ENCODE measurements around the gene NEU3. TPM values are rescaled to one million over a fixed set of nuclear protein-coding genes. Genes with fewer than 3 reads are reported as not detected.
"Not testable (repeated sequence)": the region's sequence is repeated elsewhere in the genome, so short reads cannot be mapped to it uniquely, and the experiment has no call there.

Gene NEU3
- total RNA-seq, 2 experiments from 2014 or later: 14.2 to 20.0 TPM

DNA sequence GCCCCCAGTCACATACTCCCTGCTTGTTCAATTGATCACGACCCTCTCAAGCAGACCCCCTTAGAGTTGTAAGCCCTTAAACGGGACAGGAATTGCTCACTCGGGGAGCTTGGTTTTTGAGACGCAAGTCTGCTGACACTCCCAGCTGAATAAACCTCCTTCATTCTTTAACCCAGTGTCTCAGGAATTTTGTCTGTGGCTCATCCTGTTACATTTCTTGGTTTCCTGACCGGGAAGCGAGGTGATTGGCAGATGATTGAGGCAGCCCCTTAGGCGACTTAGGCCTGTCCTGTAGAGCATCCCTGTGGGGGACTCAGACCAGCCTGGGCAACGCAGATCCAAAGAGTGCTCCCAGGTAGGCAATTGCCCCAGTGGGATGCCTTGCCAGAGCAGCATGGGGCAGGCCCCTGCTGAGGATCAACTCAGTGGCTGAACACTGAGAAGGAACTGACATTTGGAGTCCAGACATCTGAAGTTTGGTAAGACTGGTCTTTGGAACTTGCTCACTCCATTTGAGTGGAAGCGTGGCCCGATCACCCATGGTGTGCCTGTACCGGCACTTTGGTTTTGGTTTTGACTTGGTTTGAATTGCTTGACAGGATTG lies 51.5 kb downstream of the NEU3 start:
- Mint-ChIP-seq H3K4me3 (no peak overlapping the region), H3K27me3 (peaks cover 8% of the 10 kb centered on the region), H3K9me3 (ENCODE audit: low read depth) (no peaks in the 10 kb centered on the region), H3K27ac (no peak overlapping the region), H3K4me1 (peaks cover 5% of the 10 kb centered on the region), H3K36me3 (peaks cover 1% of the 10 kb centered on the region)
- no peak for DNase-seq
- CTCF ChIA-PET: no interaction called here
- no peak for ATAC-seq

DNA sequence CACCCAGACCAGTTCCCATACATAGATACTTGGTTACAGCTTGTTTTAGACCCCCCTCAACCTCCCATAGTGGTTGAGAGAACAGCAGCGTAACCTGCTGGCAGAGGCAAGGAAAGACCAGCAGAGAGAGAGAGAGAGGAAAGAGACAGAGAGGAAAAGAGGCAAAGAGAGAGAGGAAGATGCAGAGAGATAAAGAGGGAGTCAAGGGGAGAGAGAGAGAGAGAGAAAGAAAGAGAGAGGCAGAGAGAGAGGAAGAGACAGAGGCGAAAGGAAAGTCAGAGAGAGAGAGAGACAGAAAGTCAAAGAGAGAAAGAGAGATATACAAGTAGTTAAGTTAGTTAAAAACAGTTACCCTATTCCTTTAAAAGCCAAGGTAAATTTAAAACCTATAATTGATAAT lies 52.5 kb downstream of the NEU3 start:
- Mint-ChIP-seq H3K27ac (no peak overlapping the region), H3K4me1 (no peaks in the 10 kb centered on the region), H3K27me3 (peaks cover 8% of the 10 kb centered on the region), H3K9me3 (ENCODE audit: low read depth) (no peaks in the 10 kb centered on the region), H3K36me3 (no peaks in the 10 kb centered on the region), H3K4me3 (no peak overlapping the region)
- no peak for DNase-seq
- ATAC-seq: no peak
- CTCF ChIA-PET: interaction anchor here (1.2 kb wide), 1 partner anchor 25 kb away, joined by 4 read pairs; no protein-coding TSS in a partner anchor

DNA sequence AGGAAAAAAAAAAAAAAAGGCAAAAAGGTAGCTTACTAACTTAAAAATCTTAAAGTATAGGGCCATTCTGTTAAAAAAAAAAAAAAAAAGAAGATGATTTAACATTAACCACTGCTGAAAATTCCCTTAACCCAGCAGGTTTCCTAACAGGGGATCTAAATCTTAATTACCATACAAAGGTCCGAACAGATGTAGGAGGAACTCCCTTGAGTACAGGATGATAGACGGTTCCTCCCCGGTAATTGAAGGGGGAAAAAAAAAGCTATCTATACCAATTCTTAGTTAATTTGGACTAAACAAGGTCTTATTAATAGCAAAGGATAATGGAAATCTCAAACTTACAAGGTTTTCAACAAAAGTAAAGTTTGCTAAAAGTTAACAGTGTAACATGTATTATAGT lies 53.1 kb downstream of the NEU3 start:
- not testable (repeated sequence) for ATAC-seq; DNase-seq; H3K27ac Mint-ChIP-seq; H3K4me3 Mint-ChIP-seq; H3K9me3 Mint-ChIP-seq (ENCODE audit: low read depth); H3K27me3 Mint-ChIP-seq; H3K36me3 Mint-ChIP-seq; H3K4me1 Mint-ChIP-seq
- CTCF ChIA-PET: interaction anchor here (1.2 kb wide), 1 partner anchor 26 kb away, joined by 4 read pairs; no protein-coding TSS in a partner anchor

DNA sequence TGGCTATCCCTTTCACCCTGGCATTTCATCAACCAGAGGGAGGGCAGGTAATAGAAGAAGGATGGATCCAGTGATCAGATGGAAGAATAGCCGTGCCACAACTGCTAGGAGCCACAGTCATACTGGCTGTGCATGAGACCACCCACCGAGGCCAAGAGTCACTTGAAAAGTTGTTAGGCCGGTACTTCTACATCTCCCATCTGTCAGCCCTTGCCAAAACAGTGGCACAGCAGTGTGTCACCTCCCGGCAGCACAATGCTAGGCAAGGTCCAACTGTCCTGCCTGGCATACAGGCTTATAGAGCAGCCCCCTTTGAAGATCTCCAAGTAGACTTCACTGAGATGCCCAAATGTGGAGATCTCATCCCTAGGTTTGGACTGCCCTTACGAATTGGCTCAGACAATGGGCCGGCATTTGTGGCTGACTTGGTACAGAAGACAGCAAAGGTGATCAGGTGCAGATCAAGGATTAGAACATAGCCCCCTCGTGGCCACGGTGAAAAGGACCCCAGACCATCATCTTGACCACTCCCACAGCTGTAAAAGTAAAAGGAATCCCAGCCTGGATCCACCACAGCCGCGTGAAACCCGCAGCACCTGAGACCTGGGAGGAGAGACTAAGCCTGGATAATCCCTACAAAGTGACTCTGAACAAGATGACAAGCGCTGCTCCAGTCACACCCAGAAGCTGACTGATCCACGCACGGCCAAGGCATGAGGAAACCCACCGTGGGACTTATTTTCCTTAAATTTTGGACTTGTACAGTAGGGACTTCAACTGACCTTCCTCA lies 55.8 kb downstream of the NEU3 start:
- H3K9me3 Mint-ChIP-seq (ENCODE audit: low read depth); H3K4me3 Mint-ChIP-seq; ATAC-seq; H3K27ac Mint-ChIP-seq; H3K4me1 Mint-ChIP-seq; CTCF ChIA-PET; H3K36me3 Mint-ChIP-seq; DNase-seq: not testable (repeated sequence)
- H3K27me3 Mint-ChIP-seq: peaks cover 15% of the 10 kb centered on the region

DNA sequence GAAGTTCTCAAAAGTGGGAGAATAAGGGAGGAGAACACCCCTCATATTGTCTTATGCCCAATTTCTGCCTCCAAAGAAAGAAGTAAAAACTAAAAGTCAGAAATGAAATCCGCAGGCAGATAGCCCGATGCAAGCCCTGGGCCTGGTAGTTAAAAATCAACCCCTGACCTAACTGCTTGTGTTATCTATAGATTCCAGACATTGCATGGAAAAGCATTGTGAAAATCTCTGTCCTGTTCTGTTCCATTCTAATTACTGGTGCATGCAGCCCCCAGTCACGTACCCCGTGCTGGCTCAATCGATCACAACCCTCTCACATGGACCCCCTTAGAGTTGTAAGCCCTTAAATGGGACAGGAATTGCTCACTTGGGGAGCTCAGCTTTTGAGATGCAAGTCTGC lies 57.9 kb downstream of the NEU3 start:
- DNase-seq; H3K4me3 Mint-ChIP-seq; H3K9me3 Mint-ChIP-seq (ENCODE audit: low read depth); H3K36me3 Mint-ChIP-seq; ATAC-seq; H3K4me1 Mint-ChIP-seq; CTCF ChIA-PET; H3K27ac Mint-ChIP-seq: not testable (repeated sequence)
- H3K27me3 Mint-ChIP-seq: peaks cover 18% of the 10 kb centered on the region

DNA sequence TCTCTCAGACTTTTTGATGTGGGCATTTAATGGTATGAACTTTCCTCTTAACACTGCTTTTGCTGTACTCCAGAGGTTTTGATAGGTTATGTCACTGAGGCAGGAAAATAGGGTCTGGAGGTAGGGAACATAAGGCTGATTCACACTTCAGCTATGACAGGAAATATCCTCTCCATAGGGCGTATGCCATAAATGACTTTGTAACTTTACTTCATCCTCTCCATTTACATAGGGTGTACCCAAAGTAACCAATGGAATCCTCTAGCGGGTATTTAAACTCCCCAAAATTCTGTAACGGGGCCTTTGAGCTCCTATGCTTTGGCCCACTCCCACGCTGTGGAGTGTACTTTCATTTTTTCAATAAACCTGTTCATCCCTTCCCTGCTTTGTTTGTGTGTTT lies 58.5 kb downstream of the NEU3 start:
- H3K9me3 Mint-ChIP-seq (ENCODE audit: low read depth): no peaks in the 10 kb centered on the region
- ATAC-seq (no peak), DNase-seq (no peak)
- no peak overlapping the region for H3K4me3 Mint-ChIP-seq
- no peaks in the 10 kb centered on the region for H3K36me3 Mint-ChIP-seq
- no peaks in the 10 kb centered on the region for H3K4me1 Mint-ChIP-seq
- H3K27ac Mint-ChIP-seq: no peak overlapping the region
- H3K27me3 Mint-ChIP-seq: peaks cover 16% of the 10 kb centered on the region
- CTCF ChIA-PET: interaction anchor here (1.5 kb wide), 1 partner anchor 201 kb away, joined by 4 read pairs; no protein-coding TSS in a partner anchor

DNA sequence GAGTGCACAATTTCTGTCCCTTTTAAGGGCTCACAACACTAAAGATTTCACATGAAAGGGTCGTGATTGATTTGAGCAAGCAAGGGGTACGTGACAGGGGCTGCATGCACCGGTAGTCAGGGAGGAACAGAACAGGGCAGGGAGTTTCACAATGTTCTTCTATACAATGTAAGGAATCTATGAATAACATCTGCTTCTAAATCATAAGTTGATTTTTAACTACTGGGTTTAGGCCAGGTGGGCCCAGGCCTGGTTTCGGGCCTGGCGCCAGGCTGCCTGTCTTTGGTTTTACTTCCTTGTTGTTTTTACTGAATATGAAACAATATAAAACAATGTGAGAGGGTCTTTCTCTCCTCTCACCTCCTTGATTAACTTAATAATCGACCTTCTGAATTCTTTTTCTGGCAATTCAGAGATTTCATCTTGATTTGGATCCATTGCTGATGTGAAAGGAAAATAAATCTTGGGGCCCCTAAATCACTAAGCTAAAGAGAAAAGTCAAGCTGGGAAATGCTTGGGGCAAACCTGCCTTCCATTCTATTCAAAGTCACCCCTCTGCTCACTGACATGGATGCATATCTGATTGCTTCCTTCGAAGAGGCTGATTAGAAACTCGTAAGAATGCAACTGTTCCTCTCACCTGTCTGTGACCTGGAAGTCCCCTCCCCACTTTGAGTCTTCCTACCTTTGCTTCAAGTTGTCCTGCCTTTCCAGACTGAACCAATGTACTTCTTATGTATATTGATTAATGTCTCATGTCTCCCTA lies 61.0 kb downstream of the NEU3 start:
- DNase-seq; ATAC-seq; CTCF ChIA-PET; H3K9me3 Mint-ChIP-seq (ENCODE audit: low read depth); H3K4me3 Mint-ChIP-seq; H3K36me3 Mint-ChIP-seq; H3K4me1 Mint-ChIP-seq; H3K27ac Mint-ChIP-seq: not testable (repeated sequence)
- peaks cover 31% of the 10 kb centered on the region for H3K27me3 Mint-ChIP-seq

DNA sequence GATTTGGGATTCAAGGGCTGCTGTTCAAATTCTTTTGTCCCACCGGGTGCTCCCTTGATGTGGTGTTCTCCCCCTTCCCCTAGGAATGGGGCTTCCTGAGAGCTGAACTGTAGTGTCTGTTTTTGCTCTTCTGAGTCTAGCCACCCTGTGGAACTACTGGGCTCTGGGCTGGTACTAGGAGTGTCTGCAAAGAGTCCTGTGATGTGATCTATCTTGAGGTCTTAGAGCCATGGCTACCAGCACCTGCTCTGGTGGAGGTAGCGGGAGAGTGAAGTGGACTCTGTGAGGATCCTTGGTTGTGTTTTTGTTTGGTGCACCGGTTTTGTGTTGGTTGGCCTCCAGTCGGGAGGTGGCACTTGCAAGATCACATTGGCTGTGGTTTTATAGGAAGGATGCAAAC lies 61.8 kb downstream of the NEU3 start:
- Mint-ChIP-seq H3K4me1 (no peaks in the 10 kb centered on the region), H3K27ac (no peak overlapping the region), H3K27me3 (peaks cover 31% of the 10 kb centered on the region), H3K4me3 (no peak overlapping the region), H3K9me3 (ENCODE audit: low read depth) (peaks cover 4% of the 10 kb centered on the region), H3K36me3 (peaks cover 2% of the 10 kb centered on the region)
- DNase-seq (no peak), ATAC-seq (no peak)
- CTCF ChIA-PET: no interaction called here

DNA sequence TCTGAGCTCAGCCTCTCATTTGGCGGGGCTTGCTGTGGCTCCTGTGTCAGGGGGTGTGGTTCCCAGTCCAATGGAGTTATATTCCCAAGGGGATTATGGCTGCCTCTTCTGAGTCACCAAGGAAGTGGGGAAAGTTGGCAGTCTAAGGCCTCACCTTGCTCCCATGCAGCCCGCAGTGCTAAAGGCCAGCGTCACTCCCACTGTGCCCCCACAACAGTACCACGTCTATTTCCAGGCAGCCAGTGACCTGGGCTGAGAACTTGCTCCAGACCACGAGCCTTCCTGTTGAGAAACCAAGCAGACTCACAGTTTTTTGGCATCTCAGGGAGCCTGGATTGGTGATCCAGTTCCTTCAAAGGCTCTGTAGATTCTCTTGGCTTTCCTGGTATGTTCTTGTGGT lies 62.3 kb downstream of the NEU3 start:
- peaks cover 4% of the 10 kb centered on the region for H3K9me3 Mint-ChIP-seq (ENCODE audit: low read depth)
- no peaks in the 10 kb centered on the region for H3K4me1 Mint-ChIP-seq
- CTCF ChIA-PET: interaction anchor here (1.0 kb wide), 1 partner anchor 28 kb away, joined by 3 read pairs; no protein-coding TSS in a partner anchor
- H3K4me3 Mint-ChIP-seq: no peak overlapping the region
- H3K36me3 Mint-ChIP-seq: peaks cover 2% of the 10 kb centered on the region
- DNase-seq (no peak), ATAC-seq (no peak)
- H3K27ac Mint-ChIP-seq: no peak overlapping the region
- H3K27me3 Mint-ChIP-seq: peaks cover 31% of the 10 kb centered on the region

DNA sequence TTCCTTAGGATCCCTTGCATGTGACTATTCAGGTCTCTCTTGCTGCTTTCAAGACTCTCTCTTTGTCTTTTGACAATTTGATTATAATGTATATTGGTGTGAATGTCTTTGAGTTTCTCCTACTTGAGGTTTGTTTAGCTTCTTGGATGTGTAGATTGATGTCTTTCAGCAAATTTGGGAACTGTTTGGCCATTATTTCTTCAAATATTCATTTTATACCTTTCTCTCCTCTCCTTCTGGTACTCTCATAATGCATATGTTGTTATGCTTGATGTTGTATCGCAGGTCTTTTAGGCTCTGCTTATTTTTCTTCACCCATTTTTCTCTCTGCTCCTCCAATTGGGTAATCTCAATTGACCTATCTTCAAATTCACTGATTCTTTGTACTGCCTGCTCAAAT lies 63.7 kb downstream of the NEU3 start:
- Mint-ChIP-seq H3K27me3 (peaks cover 29% of the 10 kb centered on the region), H3K9me3 (ENCODE audit: low read depth) (peaks cover 4% of the 10 kb centered on the region), H3K4me3 (no peak overlapping the region), H3K36me3 (peaks cover 2% of the 10 kb centered on the region), H3K4me1 (no peaks in the 10 kb centered on the region), H3K27ac (no peak overlapping the region)
- CTCF ChIA-PET: no interaction called here
- DNase-seq: no peak
- ATAC-seq: no peak

DNA sequence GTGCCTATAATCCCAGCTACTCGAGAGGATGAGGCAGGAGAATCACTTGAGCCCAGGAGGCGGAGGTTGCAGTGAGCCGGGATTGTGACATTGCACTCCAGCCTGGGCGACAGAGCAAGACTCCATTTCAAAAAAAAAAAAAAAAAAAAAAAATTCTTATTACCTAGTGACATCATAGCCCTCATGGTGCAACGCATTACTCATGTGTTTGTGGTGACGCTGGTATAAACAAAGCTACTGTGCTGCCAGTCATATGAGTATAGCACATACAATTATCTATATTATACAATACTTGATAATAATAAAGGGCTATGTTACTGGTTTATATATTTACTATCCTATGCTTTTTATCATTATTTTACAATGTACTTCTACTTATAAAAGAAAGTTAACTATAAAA lies 66.8 kb downstream of the NEU3 start:
- Mint-ChIP-seq H3K27ac (no peak overlapping the region), H3K4me1 (no peaks in the 10 kb centered on the region), H3K9me3 (ENCODE audit: low read depth) (peaks cover 4% of the 10 kb centered on the region), H3K27me3 (peaks cover 34% of the 10 kb centered on the region), H3K36me3 (peaks cover 2% of the 10 kb centered on the region), H3K4me3 (no peak overlapping the region)
- no peak for ATAC-seq
- CTCF ChIA-PET: interaction anchor here (1.2 kb wide), 1 partner anchor 193 kb away, joined by 4 read pairs; no protein-coding TSS in a partner anchor
- DNase-seq: no peak

DNA sequence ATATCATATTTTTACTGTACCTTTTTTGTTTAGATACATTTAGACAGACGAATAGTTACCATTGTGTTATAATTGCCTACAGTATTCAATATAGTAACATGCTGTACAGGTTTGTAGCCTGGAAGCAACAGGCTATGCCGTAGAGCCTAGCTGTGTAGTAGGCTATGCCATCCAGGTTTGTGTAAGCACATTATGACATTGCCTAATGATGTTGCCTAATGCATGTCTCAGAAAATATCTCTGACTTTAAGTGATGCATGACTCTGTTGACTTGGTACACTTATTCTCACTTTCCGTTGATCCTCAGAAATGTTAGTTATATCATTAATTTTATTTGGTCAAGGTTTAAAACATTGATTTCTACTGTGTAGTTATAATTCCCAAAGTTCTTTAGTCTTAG lies 68.1 kb downstream of the NEU3 start:
- no peak overlapping the region for H3K4me3 Mint-ChIP-seq
- H3K27me3 Mint-ChIP-seq: peaks cover 32% of the 10 kb centered on the region
- H3K4me1 Mint-ChIP-seq: no peaks in the 10 kb centered on the region
- no peak for ATAC-seq
- peaks cover 2% of the 10 kb centered on the region for H3K36me3 Mint-ChIP-seq
- no peak overlapping the region for H3K27ac Mint-ChIP-seq
- CTCF ChIA-PET: interaction anchor here (1.1 kb wide), 1 partner anchor 84 kb away, joined by 3 read pairs; no protein-coding TSS in a partner anchor
- no peak for DNase-seq
- peaks cover 4% of the 10 kb centered on the region for H3K9me3 Mint-ChIP-seq (ENCODE audit: low read depth)

DNA sequence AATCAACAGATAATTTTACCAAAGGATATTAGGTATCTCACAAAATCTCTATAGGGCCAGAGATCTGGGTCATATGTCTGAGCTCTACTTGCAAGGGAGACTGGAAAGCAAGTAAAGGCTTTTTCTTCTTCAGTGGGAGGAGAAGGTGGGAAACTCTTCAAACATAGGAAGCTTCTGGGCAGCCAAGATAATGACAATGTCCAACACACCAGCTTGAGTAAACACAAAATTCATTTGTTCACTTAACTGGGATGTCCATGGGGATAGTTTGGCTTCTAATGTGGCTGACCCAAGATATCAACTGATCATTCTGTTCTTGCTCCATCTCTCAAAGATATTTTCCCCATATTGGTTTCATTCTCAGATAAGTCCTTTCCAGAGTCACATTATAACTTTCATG lies 70.6 kb downstream of the NEU3 start:
- CTCF ChIA-PET: interaction anchor here (0.6 to 1.2 kb wide), 2 partner anchors 42 to 81 kb away, joined by 3 read pairs; no protein-coding TSS in a partner anchor
- ATAC-seq (no peak), DNase-seq (no peak)
- H3K9me3 Mint-ChIP-seq (ENCODE audit: low read depth): no peaks in the 10 kb centered on the region
- peaks cover 23% of the 10 kb centered on the region for H3K27me3 Mint-ChIP-seq
- no peak overlapping the region for H3K4me3 Mint-ChIP-seq
- H3K4me1 Mint-ChIP-seq: no peaks in the 10 kb centered on the region
- no peak overlapping the region for H3K27ac Mint-ChIP-seq
- no peaks in the 10 kb centered on the region for H3K36me3 Mint-ChIP-seq

All from activated CD8-positive, alpha-beta memory T cell treated with anti-CD3 and anti-CD28 coated beads, Interleukin-2, amount 10 ng/mL, durations not matched to agents 7 days and 5 days (primary cell).